AG04449 (cell line): ENCODE measurements around the gene FAH.

Experiments used
- CTCF ChIA-PET: fragments of 350-600 bp; formaldehyde crosslinking; extraction: SDS; loops from one replicate; lab custom pipeline; 2021; ENCODE audit warnings: antibody characterized with exemption; lab: Yijun Ruan, JAX
- POLR2A ChIA-PET: fragments of 400-600, 350-600 bp; formaldehyde crosslinking; extraction: SDS; loops from one replicate; lab custom pipeline; 2020; ENCODE audit warnings: antibody characterized with exemption, inconsistent platforms; lab: Yijun Ruan, JAX
- DNase-seq: peaks from one replicate; pipeline ENCODE4 v3.0.0-alpha.2; 2010; ENCODE audit warnings: low read depth, low spot score
- H3K4me3 ChIP-seq: 2 replicates; pipeline ENCODE4 v1.5.1; 2011; ENCODE audit warnings: low read depth, mild to moderate bottlenecking, control low read depth, low read length
- CTCF ChIP-seq: IDR thresholded peaks from one replicate; pipeline ENCODE4 v1.5.1; 2011; ENCODE audit warnings: mild to moderate bottlenecking, moderate library complexity, low read length, control low read depth, inconsistent platforms; ENCODE audit not compliant: insufficient read depth; ENCODE audit errors: missing control alignments

Gene FAH

DNA sequence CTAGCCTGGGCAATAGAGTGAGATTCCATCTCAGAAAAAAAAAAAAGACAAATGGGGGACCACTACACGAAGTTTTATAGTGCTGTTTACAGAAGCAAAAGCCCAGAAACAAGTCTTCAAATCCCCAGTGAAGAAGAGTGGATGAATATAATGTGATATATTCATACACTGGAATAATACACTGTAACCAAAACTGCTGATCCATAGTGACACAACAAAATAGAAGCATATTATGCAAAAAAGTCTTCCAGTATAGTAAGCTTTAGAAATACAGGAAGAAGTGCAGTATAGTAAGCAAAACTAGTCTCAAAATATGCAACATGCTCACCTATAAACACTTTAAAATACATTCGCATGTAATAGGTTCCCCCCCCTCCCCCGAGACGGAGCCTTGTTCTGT, 11.9 kb upstream of the FAH start:
- TF ChIP-seq CTCF: no peak
- H3K4me3 ChIP-seq: no peak overlapping the region
- ChIA-PET CTCF (no interaction called here), POLR2A (no interaction called here)
- DNase-seq: no peak

GRCh38 chr15:80141916-80142598, 10.7 kb upstream of the FAH start:
- TF ChIP-seq CTCF: no peak
- H3K4me3 ChIP-seq: no peak overlapping the region
- DNase-seq: no peak
- POLR2A ChIA-PET: no interaction called here
- CTCF ChIA-PET: no interaction called here

GRCh38 chr15:80142646-80143045, 10.2 kb upstream of the FAH start:
- H3K4me3 ChIP-seq: no peak overlapping the region
- ChIA-PET CTCF (no interaction called here), POLR2A (no interaction called here)
- TF ChIP-seq CTCF: no peak
- DNase-seq: no peak

DNA sequence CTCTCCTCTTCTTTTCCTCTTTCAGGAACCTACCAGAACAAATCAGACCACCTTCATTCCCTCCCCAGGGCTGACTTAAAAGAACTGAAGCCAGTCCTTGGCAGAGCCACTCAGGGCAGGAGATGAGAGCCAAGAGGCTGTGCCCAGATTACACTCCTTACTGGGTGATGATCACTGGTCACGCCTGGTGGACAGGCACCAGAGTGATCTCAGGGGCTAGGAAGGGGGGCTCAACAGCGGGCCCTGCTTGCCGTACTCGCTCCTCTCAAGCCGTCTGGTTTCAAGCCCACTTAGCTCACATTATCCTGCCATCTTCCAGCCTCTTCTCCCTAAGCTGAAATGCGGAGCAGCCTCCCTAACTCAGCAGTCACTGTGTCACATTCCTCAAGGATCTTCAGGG, 1.7 kb upstream of the FAH start:
- POLR2A ChIA-PET: interaction anchor here (0.8 kb wide), 1 partner anchor 10 kb away, joined by 3 read pairs; no protein-coding TSS in a partner anchor
- no peak overlapping the region for H3K4me3 ChIP-seq
- DNase-seq: no peak
- TF ChIP-seq CTCF: no peak
- CTCF ChIA-PET: interaction anchor here (1.4 kb wide), 1 partner anchor 12 kb away, joined by 5 read pairs; no protein-coding TSS in a partner anchor

- ChIA-PET POLR2A (interaction anchor here (0.8 kb wide), 1 partner anchor 9 kb away, joined by 3 read pairs; no protein-coding TSS in a partner anchor), CTCF (interaction anchor here (0.8 to 1.4 kb wide), 2 partner anchors 12 to 35 kb away, joined by 3 to 5 read pairs; no protein-coding TSS in a partner anchor)
- H3K4me3 ChIP-seq: no peak overlapping the region
Observed at GRCh38 chr15:80151576-80151975, 1.2 kb upstream of the FAH start.

More at GRCh38 chr15:80151576-80151975, 1.2 kb upstream of the FAH start:
- DNase-seq: no peak
- TF ChIP-seq CTCF: no peak
